GM18520 (cell line): ENCODE results near the gene KCNMA1.
"Not testable (repeated sequence)": the region's sequence is repeated elsewhere in the genome, so short reads cannot be mapped to it uniquely, and the experiment has no call there.

Source experiments
- ATAC-seq: cut with Tn5 transposase; IDR thresholded peaks from one replicate; pipeline ENCODE4 v1.9.1; 2021; ENCODE audit not compliant: unreplicated experiment

Gene KCNMA1

DNA sequence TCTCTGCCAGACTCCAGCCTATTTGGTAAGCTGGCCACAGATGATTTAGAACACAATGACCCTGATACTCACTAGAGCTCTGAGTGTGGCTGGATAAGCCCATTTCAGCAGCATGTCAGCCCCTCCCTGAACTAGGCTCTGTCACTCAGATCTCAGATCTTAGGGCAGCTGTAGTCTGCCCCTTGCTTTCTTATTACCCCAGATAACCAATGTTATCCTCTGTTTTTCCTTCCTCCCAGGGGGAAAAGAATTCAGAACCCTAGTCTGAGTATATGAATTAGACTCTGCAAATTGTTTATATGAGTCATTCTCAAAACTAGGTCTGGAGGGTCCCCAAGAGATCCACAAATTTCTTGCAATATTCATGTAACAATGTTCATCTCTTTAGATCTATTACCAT lies 286.2 kb downstream of the KCNMA1 start:
- no peak for ATAC-seq

DNA sequence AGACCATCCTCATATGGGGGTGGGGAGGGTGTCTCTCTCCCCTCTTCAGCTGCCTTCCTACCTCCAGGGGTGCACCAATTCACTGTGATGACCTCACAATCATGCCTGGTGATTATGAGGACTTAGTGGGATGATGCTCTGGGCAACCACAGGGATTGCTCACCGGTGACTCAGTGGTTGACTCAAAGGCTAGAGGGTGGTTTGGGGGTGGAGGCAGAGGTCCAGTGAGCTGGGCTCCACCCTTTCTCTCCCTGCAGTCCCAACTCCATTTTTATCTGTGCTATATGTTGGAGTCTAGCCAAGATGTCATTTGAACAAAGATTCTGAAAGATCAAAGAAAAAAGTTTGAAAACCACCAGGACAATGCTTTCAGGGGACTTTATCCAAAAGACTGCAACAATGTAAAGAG lies 286.9 kb downstream of the KCNMA1 start:
- no peak for ATAC-seq

DNA sequence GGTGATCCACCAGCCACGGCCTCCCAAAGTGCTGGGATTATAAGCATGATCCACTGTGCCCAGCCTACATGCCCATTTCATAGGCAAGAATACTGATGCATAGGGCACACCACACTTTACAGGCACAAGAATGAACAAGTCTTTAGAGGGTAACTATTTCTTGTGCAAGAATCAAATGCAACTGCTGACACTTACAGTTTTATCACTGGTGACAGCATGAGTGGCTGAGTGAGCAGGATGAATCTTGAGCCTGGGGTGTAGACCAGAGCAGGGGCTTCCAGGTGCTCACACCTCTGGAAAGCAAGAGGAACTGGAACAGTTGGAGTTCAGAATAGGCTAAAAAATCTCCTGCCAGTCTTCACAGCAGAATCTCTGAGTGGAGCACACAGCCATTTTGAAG lies 287.5 kb downstream of the KCNMA1 start:
- ATAC-seq, result no peak

GRCh38 chr10:77349226-77349625 lies 288.4 kb downstream of the KCNMA1 start:
- ATAC-seq, result no peak

DNA sequence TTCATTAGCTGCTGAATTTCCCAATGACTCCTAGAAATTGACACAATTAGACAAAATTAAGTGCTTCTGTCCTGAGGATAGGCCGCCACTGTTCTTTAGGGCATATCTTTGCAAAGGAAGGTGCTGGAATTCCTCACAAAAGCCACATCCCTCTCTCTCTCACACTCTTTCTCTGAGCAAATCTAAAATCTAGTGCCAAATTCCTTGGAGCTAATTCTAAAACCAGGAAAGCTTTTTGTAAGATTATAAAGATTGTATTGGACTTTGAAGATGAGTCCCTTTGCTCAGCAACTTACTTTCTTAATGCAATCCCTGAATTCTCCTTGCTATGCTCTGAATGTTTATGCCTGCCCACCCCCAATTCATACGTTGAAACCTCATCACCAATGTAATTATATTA lies 288.9 kb downstream of the KCNMA1 start:
- no peak for ATAC-seq

DNA sequence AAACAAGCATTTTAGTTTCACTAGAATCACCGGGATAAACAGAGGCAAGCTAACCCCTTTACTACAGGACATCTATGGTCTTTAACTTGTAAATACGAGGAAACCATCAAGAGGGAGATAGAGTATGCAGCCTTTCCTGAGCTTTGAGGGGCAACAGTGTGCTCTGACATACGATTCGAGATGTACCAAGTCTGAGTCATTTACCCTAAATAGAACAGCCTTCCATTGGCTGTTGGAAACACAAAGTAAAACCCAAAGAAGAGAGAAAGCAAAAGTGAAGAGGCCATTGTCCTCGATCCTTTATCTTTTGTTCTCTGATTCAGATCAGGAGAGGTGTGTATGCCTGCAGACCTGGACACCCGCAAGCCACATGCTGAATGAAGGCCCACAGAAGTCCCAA lies 289.5 kb downstream of the KCNMA1 start:
- ATAC-seq, result no peak

GRCh38 chr10:77347052-77347451 lies 290.6 kb downstream of the KCNMA1 start:
- ATAC-seq, result no peak

DNA sequence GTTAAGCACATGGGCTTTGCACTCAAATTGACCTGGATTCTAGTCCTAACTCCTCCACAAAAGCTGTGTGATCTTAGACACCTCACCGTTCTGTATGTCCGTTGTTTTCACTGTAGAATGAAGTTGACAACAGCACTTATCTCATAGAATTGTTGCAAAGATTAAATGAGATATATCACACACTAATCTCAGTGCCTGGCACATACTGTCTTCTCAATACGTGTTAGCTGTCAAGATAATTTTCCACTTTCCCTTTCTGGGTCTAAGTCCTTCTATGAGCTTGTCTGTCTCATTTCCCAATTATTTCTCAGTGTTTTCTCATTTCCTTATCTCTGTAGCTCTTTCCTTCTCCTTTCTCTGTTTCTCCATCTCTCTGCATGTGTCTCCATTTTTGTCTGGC lies 296.6 kb downstream of the KCNMA1 start:
- ATAC-seq, result no peak

DNA sequence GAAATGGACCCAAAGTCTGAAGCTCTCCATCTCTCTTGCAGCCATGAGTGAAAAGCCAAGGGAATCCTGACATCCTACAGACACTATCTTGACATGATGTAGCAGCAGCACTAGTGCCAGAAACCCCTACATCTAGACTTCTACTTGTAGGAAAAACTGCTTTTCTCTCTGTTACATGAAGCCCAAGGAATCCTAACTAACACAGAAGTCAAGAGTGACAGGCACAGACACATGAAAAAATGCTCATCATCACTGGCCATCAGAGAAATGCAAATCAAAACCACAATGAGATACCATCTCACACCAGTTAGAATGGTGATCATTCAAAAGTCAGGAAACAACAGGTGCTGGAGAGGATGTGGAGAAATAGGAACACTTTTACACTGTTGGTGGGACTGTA lies 297.7 kb downstream of the KCNMA1 start:
- not testable (repeated sequence) for ATAC-seq

DNA sequence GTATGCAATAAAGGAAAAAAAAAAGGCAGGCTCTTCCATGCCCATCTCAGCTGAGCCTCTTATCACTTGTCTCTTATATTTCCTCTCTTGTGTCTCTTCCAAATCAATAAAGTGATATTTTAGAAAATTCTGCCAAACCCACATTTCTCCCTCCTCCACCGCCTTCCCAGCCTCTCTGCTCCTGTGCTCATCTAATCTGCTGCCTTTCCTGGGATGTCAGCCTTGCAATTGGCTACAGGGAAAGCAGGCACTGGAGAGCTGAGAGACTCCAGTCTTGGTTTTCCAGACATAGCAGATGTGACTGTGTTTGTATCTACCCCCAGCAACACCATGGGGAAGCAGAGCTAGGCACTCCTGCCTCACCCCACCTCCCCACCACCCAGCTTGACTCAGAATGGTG lies 298.4 kb downstream of the KCNMA1 start:
- ATAC-seq, result no peak

GRCh38 chr10:77338143-77338542 lies 299.5 kb downstream of the KCNMA1 start:
- ATAC-seq, result no peak

DNA sequence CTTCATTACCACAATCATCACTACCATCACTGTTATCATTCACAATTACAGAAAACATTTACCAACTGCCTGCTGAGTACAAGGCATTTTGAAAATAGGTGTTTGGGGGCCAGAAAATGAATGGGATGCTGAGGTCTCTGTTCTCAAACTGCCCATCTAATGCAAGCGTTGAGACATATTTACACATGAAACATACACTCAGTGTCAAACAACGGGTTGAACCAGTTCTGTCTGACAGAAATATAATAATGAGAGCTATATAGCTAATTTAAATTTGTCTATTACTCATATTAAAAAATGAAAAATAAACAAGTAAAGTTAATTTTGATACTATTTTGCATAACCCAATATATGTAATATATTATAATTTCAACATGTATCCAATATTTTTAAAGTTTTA lies 303.1 kb downstream of the KCNMA1 start:
- ATAC-seq, result no peak

GRCh38 chr10:77333610-77334340 lies 303.8 kb downstream of the KCNMA1 start:
- no peak for ATAC-seq

DNA sequence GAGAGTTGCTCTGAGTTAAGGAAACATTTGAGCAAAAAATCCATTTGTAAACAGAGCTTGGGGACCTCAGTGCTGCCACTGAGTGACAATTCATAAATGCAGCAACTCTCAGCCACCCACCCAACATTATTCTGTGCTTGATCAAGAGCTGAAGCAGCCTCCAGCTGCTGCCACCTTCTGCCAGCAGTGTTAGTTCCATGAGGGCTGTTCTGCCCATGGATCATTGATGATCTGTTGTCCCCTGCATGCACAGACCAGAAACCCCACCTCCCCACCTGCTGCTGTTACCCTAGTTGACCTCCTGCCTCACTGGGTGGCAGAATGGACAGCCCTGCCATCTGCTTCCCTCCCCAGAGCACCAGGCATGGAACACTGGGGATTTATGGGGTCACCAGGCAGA lies 305.4 kb downstream of the KCNMA1 start:
- no peak for ATAC-seq

- ATAC-seq, result no peak
Measured at GRCh38 chr10:77328272-77328816, 309.3 kb downstream of the KCNMA1 start.

GRCh38 chr10:77325233-77325537 lies 312.4 kb downstream of the KCNMA1 start:
- ATAC-seq, result no peak

GRCh38 chr10:77321838-77322237 lies 315.8 kb downstream of the KCNMA1 start:
- ATAC-seq, result no peak

- no peak for ATAC-seq
Measured at GRCh38 chr10:77320971-77321471, 316.6 kb downstream of the KCNMA1 start.

- no peak for ATAC-seq
Measured at GRCh38 chr10:77319557-77319956, 318.1 kb downstream of the KCNMA1 start.

DNA sequence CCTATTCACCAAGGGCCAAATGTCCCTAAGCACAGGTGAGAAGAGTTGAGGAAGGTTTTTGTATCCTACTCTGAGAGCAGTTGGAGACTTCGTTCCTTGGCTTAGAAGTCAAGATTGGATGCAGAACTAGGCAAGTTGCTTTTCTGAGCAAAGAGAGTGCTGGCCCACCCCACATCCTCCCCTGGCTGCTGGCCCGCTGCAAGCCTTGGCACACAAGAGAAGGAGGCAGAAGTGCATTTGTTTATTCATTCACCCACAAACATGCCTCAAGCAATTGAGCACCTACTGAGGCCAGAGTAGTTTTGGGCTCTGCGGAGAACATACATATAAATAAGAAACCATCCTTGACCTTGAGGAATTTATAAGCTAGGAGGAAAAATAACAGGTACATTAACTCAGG lies 318.9 kb downstream of the KCNMA1 start:
- no peak for ATAC-seq

DNA sequence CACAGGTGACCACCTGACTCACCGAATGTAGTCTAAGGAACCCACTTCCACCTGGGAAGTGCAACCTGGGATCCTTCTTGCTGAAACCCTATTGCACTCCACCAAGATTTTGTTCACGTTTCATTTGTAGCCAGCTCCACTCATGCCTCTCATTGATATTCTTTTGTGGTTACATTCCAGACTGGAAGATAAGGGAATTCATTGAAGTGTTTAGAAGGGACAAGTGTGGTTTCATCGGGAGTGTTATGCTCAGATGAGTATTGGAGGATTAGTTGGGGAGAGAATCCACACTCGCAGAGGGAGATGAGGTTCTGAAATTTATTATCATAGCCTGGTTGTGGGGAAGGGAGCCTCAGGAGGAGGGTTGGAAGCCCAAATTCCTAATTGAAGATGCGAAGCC lies 320.4 kb downstream of the KCNMA1 start:
- no peak for ATAC-seq

DNA sequence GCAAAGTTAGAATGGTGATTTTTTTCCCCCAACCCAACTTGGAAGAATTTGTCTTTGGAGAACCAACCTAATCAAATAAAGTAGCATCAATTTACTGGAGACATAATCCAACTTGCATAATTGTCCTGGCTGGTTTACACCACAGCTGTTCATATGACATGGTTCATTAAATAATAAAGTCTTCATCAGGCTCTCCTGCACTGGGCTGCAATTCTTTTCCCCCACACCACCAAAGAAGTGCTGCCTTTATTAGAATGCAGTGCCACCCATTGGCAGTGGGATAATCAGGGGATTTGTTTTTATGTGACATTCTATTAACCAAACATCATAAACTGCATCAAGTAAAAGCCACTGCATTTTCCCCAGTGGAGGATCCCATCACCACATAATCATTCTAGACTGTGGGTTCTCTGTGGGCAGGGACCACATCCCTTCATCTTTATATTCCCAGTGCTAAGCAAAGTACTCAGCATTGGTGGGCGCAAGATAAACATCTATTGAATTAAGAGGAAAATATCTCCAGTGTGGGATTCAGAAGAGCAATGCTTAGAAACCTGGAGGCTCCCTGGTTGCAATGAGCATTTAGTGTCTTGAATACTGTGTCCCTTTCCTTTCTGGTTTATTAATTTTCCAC lies 322.0 kb downstream of the KCNMA1 start:
- ATAC-seq, result no peak
